Adipose tissue (tissue), 3 donors: ENCODE results near the gene NCMAP. TPM values are rescaled to one million over a fixed set of nuclear protein-coding genes. Genes with fewer than 3 reads are reported as not detected.

Source experiments
- H3K27ac ChIP-seq: one replicate; pipeline ENCODE4 v1.5.1; 2013; ENCODE audit warnings: low read depth, low read length
- WGBS, 3 donors: extraction: QIAGEN DNeasy Blood & Tissue Kit; methylation state at CpG; one replicate each; pipeline ENCODE4 v1.1.7; 2013; 5-methylcytosine and 5-hydroxymethylcytosine counted together
- polyA plus RNA-seq, 3 donors: library from polyadenylated mRNA; stranded (reverse); fragments of 200-250 nt; gene quantifications; one replicate each; pipeline ENCODE4 v1.2.3, GENCODE V29; 2013
- donor health status: healthy with polysubstance abuse.
- donor health status: Bipolar disorder and iron deficiency.
- donor health status: healthy.

Gene NCMAP
- polyA plus RNA-seq, 3 donors = 0.11 to 3.2 (median 0.30) TPM

- no peak overlapping the region for H3K27ac ChIP-seq
- 77 to 85% (median 84%) methylated on average over 9 of the region's 9 CpGs for WGBS, 3 donors
Observed at GRCh38 chr1:24596401-24596880, 40.6 kb downstream of the NCMAP start.

GRCh38 chr1:24599265-24599664, 43.4 kb downstream of the NCMAP start:
- WGBS, 3 donors = 89 to 100% (median 92%) methylated on average over 3 of the region's 3 CpGs
- H3K27ac ChIP-seq = no peak overlapping the region

GRCh38 chr1:24600551-24600950, 44.7 kb downstream of the NCMAP start:
- 72 to 81% (median 74%) methylated on average over 5 of the region's 5 CpGs for WGBS, 3 donors
- H3K27ac ChIP-seq = no peak overlapping the region

- H3K27ac ChIP-seq = no peak overlapping the region
- WGBS, 3 donors = 83 to 92% (median 91%) methylated on average over 19 of the region's 19 CpGs
Observed at GRCh38 chr1:24605534-24606295, 49.8 kb downstream of the NCMAP start.

- no peak overlapping the region for H3K27ac ChIP-seq
- 83 to 87% (median 87%) methylated on average over 3 of the region's 3 CpGs for WGBS, 3 donors
Observed at GRCh38 chr1:24606296-24606605, 50.4 kb downstream of the NCMAP start.

- 87 to 95% (median 89%) methylated on average over 2 of the region's 2 CpGs for WGBS, 3 donors
- H3K27ac ChIP-seq = no peak overlapping the region
Observed at GRCh38 chr1:24606621-24607020, 50.7 kb downstream of the NCMAP start.

GRCh38 chr1:24609949-24610517, 54.1 kb downstream of the NCMAP start:
- WGBS, 3 donors = 52 to 77% (median 73%) methylated on average over 3 of the region's 3 CpGs
- H3K27ac ChIP-seq = no peak overlapping the region

- WGBS, 3 donors = 41 to 80% (median 74%) methylated on average over 5 of the region's 5 CpGs
- no peak overlapping the region for H3K27ac ChIP-seq
Observed at GRCh38 chr1:24619376-24619775, 63.5 kb downstream of the NCMAP start.

GRCh38 chr1:24620678-24621077, 64.8 kb downstream of the NCMAP start:
- WGBS, 3 donors = 65 to 81% (median 71%) methylated on average over 5 of the region's 5 CpGs
- no peak overlapping the region for H3K27ac ChIP-seq

- 86 to 88% (median 87%) methylated on average over 5 of the region's 5 CpGs for WGBS, 3 donors
- no peak overlapping the region for H3K27ac ChIP-seq
Observed at GRCh38 chr1:24621121-24621520, 65.2 kb downstream of the NCMAP start.

GRCh38 chr1:24622218-24622617, 66.3 kb downstream of the NCMAP start:
- WGBS, 3 donors = 37 to 58% (median 48%) methylated on average over 4 of the region's 4 CpGs
- no peak overlapping the region for H3K27ac ChIP-seq

- no peak overlapping the region for H3K27ac ChIP-seq
- 90 to 96% (median 94%) methylated on average over 1 of the region's 1 CpG for WGBS, 3 donors
Observed at GRCh38 chr1:24632832-24633175, 76.9 kb downstream of the NCMAP start.

- 14 to 18% (median 17%) methylated on average over 4 of the region's 4 CpGs for WGBS, 3 donors
- no peak overlapping the region for H3K27ac ChIP-seq
Observed at GRCh38 chr1:24635195-24635843, 79.4 kb downstream of the NCMAP start.

GRCh38 chr1:24636661-24637357, 80.9 kb downstream of the NCMAP start:
- no peak overlapping the region for H3K27ac ChIP-seq
- 49 to 58% (median 56%) methylated on average over 3 of the region's 3 CpGs for WGBS, 3 donors

- 84 to 92% (median 86%) methylated on average over 2 of the region's 2 CpGs for WGBS, 3 donors
- no peak overlapping the region for H3K27ac ChIP-seq
Observed at GRCh38 chr1:24639094-24639493, 83.2 kb downstream of the NCMAP start.

GRCh38 chr1:24639881-24640280, 84.0 kb downstream of the NCMAP start:
- 43 to 82% (median 73%) methylated on average over 4 of the region's 4 CpGs for WGBS, 3 donors
- no peak overlapping the region for H3K27ac ChIP-seq

GRCh38 chr1:24640288-24640687, 84.4 kb downstream of the NCMAP start:
- WGBS, 3 donors = 56 to 75% (median 63%) methylated on average over 7 of the region's 7 CpGs
- no peak overlapping the region for H3K27ac ChIP-seq

GRCh38 chr1:24641646-24642151, 85.8 kb downstream of the NCMAP start:
- H3K27ac ChIP-seq = no peak overlapping the region
- 8 to 29% (median 15%) methylated on average over 24 of the region's 24 CpGs for whole genome bisulfite sequencing, 3 donors
